ENCODE data around the gene SORCS2.
A peak's percentile ranks its signal among the peaks of the same experiment; 100 is the strongest.

The SORCS2 gene

GRCh38 chr4:7323461-7323871 lies 131.1 kb downstream of the SORCS2 start (continued):
- 0 out of 2 replicates have a peak, but pooled peaks have one; percentile 7 for TF ChIP-seq ZFHX2 (tag by site-specific recombination; conservative IDR thresholded peaks at IDR 0.05)

GRCh38 chr4:7323872-7324650 lies 131.7 kb downstream of the SORCS2 start:
- CTCF ChIA-PET = interaction anchor here (0.6 to 0.7 kb wide), 3 partner anchors 71 to 1326 kb away, joined by 3 read pairs; no protein-coding TSS in a partner anchor
- TF ChIP-seq, protein P1, sequence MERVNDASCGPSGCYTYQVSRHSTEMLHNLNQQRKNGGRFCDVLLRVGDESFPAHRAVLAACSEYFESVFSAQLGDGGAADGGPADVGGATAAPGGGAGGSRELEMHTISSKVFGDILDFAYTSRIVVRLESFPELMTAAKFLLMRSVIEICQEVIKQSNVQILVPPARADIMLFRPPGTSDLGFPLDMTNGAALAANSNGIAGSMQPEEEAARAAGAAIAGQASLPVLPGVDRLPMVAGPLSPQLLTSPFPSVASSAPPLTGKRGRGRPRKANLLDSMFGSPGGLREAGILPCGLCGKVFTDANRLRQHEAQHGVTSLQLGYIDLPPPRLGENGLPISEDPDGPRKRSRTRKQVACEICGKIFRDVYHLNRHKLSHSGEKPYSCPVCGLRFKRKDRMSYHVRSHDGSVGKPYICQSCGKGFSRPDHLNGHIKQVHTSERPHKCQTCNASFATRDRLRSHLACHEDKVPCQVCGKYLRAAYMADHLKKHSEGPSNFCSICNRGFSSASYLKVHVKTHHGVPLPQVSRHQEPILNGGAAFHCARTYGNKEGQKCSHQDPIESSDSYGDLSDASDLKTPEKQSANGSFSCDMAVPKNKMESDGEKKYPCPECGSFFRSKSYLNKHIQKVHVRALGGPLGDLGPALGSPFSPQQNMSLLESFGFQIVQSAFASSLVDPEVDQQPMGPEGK (tag by site-specific recombination; IDR thresholded peaks at IDR 0.05) = peak; percentile 71
- peak; percentile 34; the same call in 1 of the 2 replicates for TF ChIP-seq ZNF561 (tag by site-specific recombination; IDR thresholded peaks at IDR 0.05; ENCODE audit: borderline replicate concordance)
- peak; percentile 83 for TF ChIP-seq SCRT2 (tag by site-specific recombination; IDR thresholded peaks at IDR 0.05)
- TF ChIP-seq ZNF221 (tag by site-specific recombination; IDR thresholded peaks at IDR 0.05; ENCODE audit: borderline replicate concordance) = no peak
- TF ChIP-seq ZNF792 (tag by site-specific recombination; IDR thresholded peaks at IDR 0.05) = no peak
- no peak for TF ChIP-seq ZNF280D (tag by site-specific recombination; IDR thresholded peaks at IDR 0.05)
- 0 out of 2 replicates have a peak, but pooled peaks have one; percentile 25 for TF ChIP-seq ZBTB17 (tag by site-specific recombination; IDR thresholded peaks at IDR 0.05)
- TF ChIP-seq ZNF19 (tag by site-specific recombination; IDR thresholded peaks at IDR 0.05; ENCODE audit: low read depth) = no peak
- no peak for TF ChIP-seq ZNF266 (tag by site-specific recombination; IDR thresholded peaks at IDR 0.05; ENCODE audit: low read depth)
- no peak for TF ChIP-seq YY1 (tag by site-specific recombination; IDR thresholded peaks at IDR 0.05)
- TF ChIP-seq ZNF549 (tag by site-specific recombination; IDR thresholded peaks at IDR 0.05) = no peak
- no peak for TF ChIP-seq MZF1 (tag by site-specific recombination; IDR thresholded peaks at IDR 0.05; ENCODE audit: borderline replicate concordance)
- TF ChIP-seq ZIC2 (tag by site-specific recombination; IDR thresholded peaks at IDR 0.05) = peak; percentile 41
- TF ChIP-seq KLF10 (tag by site-specific recombination; IDR thresholded peaks at IDR 0.05) = no peak
- TF ChIP-seq ZNF837 (tag by site-specific recombination; IDR thresholded peaks at IDR 0.05) = no peak
- no peak for TF ChIP-seq ZNF146 (tag by site-specific recombination; IDR thresholded peaks at IDR 0.05)
- TF ChIP-seq, protein P2, sequence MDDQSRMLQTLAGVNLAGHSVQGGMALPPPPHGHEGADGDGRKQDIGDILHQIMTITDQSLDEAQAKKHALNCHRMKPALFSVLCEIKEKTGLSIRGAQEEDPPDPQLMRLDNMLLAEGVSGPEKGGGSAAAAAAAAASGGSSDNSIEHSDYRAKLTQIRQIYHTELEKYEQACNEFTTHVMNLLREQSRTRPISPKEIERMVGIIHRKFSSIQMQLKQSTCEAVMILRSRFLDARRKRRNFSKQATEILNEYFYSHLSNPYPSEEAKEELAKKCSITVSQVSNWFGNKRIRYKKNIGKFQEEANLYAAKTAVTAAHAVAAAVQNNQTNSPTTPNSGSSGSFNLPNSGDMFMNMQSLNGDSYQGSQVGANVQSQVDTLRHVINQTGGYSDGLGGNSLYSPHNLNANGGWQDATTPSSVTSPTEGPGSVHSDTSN (CRISPR knock-in tag; IDR thresholded peaks at IDR 0.05) = no peak
- TF ChIP-seq ZNF184 (tag by site-specific recombination; IDR thresholded peaks at IDR 0.05) = no peak
- TF ChIP-seq ZNF658 (tag by site-specific recombination; IDR thresholded peaks at IDR 0.05) = no peak
- TF ChIP-seq ZNF521 (tag by site-specific recombination; IDR thresholded peaks at IDR 0.05) = no peak
- no peak for TF ChIP-seq ZNF514 (tag by site-specific recombination; IDR thresholded peaks at IDR 0.05)
- no peak for TF ChIP-seq ZBTB1 (tag by site-specific recombination; IDR thresholded peaks at IDR 0.05)
- TF ChIP-seq KLF8 (tag by site-specific recombination; IDR thresholded peaks at IDR 0.05) = no peak
- TF ChIP-seq ZNF513 (tag by site-specific recombination; IDR thresholded peaks at IDR 0.05) = no peak
- no peak for TF ChIP-seq ZNF560 (tag by site-specific recombination; IDR thresholded peaks at IDR 0.05; ENCODE audit: borderline replicate concordance)
- no peak for TF ChIP-seq ZSCAN30 (tag by site-specific recombination; IDR thresholded peaks at IDR 0.05)
- TF ChIP-seq ZFP3 (tag by site-specific recombination; IDR thresholded peaks at IDR 0.05; ENCODE audit: low read depth) = no peak
- TF ChIP-seq GLIS2 (tag by site-specific recombination; IDR thresholded peaks at IDR 0.05) = no peak

More at GRCh38 chr4:7323872-7324650, 131.7 kb downstream of the SORCS2 start:
- Histone ChIP-seq H3K4me1 (ENCODE audit: control insufficient read depth, insufficient read depth, low read length) (no peaks in the 10 kb centered on the region), H3K27ac (ENCODE audit: extremely low read depth, low read depth, low read length) (no peak overlapping the region), H3K4me3 (ENCODE audit: low read depth, low read length) (no peak overlapping the region), H3K9me3 (ENCODE audit: control insufficient read depth, insufficient read depth, low read depth, low read length) (no peaks in the 10 kb centered on the region), H3K36me3 (ENCODE audit: control insufficient read depth in 2 of 2, insufficient read depth in 1 of 2, low read length in 2 of 2) (no peaks in the 10 kb centered on the region)
- POLR2A ChIA-PET = no interaction called here

Data from HEK293 (cell line).